Endothelial cell of umbilical vein (primary cell): ENCODE results near the gene SNORC.

ENCODE experiments used
- EZH2 ChIP-seq: IDR thresholded peaks from 2 replicates; pipeline ENCODE4 v1.6.1; 2012; ENCODE audit warnings: borderline replicate concordance, low read depth, mild to moderate bottlenecking, moderate library complexity, low read length, inconsistent platforms; ENCODE audit not compliant: severe bottlenecking
- GATA2 ChIP-seq: IDR thresholded peaks from 2 replicates; pipeline ENCODE4 v1.7.0; 2011; ENCODE audit warnings: low read depth, mild to moderate bottlenecking, moderate library complexity, mixed read lengths, low read length; ENCODE audit not compliant: insufficient read length, insufficient read depth
- JUN ChIP-seq: IDR thresholded peaks from 2 replicates; pipeline ENCODE4 v1.6.1; 2011; ENCODE audit warnings: borderline replicate concordance, low read depth; ENCODE audit not compliant: insufficient read length, insufficient read depth
- MYC ChIP-seq: IDR thresholded peaks from one replicate; pipeline ENCODE4 v1.6.1; 2011; ENCODE audit warnings: mild to moderate bottlenecking, low read depth, low read length
- POLR2A ChIP-seq: IDR thresholded peaks from 2 replicates; pipeline ENCODE4 v1.6.1; 2012; ENCODE audit warnings: low read depth, mild to moderate bottlenecking, control low read depth, low read length
- POLR2AphosphoS5 ChIP-seq: IDR thresholded peaks from 2 replicates; pipeline ENCODE4 v1.6.1; 2012; ENCODE audit warnings: low read depth, mild to moderate bottlenecking, control low read depth, low read length, moderate library complexity; ENCODE audit not compliant: insufficient read depth
- TF ChIP-seq, protein P1 (sequence below), 2 donors: IDR thresholded peaks; 1 replicate in 1 of 2; 2 replicates in 1 of 2; pipeline ENCODE4 v1.5.1; 2011; ENCODE audit warnings: low read length in 2 of 2, mild to moderate bottlenecking in 2 of 2, moderate library complexity in 2 of 2, control low read depth in 1 of 2, inconsistent platforms in 1 of 2, low read depth in 1 of 2; ENCODE audit not compliant: insufficient read depth in 1 of 2; ENCODE audit errors: extremely low read depth in 1 of 2
- TF ChIP-seq, protein P2 (sequence below): IDR thresholded peaks from 2 replicates; pipeline ENCODE4 v1.6.1; 2011; ENCODE audit not compliant: insufficient read depth, insufficient read length

DNA sequence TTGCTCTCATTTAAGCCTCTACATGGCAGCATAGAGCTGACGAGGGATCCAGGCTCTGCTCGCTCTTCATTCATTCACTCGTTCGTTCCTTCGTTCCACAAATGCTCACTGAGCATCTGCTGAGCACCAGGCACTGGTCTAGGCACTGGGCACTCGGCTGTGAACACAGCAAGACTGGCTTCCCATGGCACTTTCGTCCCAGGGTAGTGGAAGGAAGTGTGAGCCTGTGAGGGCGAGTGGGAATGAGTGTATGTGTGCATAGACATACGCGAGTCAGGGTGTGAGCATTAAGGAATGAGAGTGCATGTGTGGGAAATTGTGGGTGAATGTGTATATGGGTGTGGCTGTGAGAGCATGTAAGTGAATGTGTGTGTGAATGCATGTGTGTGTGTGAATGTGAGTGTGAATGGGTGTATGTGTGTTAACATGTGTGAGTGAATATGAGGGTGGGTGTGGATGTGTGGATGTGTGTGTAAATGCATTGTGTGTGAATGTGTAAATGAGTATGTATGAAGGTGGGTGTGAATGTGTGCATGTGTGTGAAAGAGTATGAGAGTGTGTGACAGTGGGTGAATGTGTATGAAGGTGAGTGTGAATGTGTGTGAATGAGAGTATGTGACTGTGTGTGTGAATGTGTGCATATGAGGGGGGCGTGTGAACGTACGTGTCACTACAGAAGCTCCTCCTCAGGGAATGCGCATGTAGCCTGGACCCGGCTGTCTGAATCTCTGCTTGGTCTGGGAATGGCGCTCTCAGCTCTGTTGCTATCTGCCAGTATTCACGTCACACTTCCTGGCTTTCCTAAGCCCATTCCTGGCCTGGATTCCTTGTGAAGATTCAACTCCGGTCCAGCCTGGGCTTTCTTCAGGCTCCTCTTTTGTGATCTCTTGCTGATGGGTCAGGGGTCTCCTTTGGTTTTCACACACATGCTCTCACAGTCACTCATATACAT is 28.8 kb downstream of the SNORC start:
- TF ChIP-seq, protein P1, sequence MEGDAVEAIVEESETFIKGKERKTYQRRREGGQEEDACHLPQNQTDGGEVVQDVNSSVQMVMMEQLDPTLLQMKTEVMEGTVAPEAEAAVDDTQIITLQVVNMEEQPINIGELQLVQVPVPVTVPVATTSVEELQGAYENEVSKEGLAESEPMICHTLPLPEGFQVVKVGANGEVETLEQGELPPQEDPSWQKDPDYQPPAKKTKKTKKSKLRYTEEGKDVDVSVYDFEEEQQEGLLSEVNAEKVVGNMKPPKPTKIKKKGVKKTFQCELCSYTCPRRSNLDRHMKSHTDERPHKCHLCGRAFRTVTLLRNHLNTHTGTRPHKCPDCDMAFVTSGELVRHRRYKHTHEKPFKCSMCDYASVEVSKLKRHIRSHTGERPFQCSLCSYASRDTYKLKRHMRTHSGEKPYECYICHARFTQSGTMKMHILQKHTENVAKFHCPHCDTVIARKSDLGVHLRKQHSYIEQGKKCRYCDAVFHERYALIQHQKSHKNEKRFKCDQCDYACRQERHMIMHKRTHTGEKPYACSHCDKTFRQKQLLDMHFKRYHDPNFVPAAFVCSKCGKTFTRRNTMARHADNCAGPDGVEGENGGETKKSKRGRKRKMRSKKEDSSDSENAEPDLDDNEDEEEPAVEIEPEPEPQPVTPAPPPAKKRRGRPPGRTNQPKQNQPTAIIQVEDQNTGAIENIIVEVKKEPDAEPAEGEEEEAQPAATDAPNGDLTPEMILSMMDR (IDR thresholded peaks at IDR 0.05; ENCODE audit: extremely low read depth in 1 of 2, insufficient read depth in 1 of 2, low read depth in 1 of 2, low read length in 2 of 2) = no peak
- no peak for TF ChIP-seq POLR2A
- TF ChIP-seq POLR2AphosphoS5 = no peak
- TF ChIP-seq EZH2 = no peak
- TF ChIP-seq JUN = no peak
- TF ChIP-seq, protein P2, sequence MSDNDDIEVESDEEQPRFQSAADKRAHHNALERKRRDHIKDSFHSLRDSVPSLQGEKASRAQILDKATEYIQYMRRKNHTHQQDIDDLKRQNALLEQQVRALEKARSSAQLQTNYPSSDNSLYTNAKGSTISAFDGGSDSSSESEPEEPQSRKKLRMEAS = no peak
- TF ChIP-seq GATA2 = no peak
- TF ChIP-seq MYC = no peak
